Measurements from ENCODE around the gene PCDH15. TPM values are rescaled to one million over a fixed set of nuclear protein-coding genes. Genes with fewer than 3 reads are reported as not detected.

Gene PCDH15
- total and polyA plus RNA-seq, 2 of the 4 experiments (the other 2 are of a cell fraction) = not detected

GRCh38 chr10:53957401-53957800 lies 843.6 kb downstream of the PCDH15 start:
- H3K4ac ChIP-seq (ENCODE audit: low read depth, low read length) = no peak overlapping the region
- no peak overlapping the region for H4K5ac ChIP-seq (ENCODE audit: low read depth, low read length)
- no TSS peak for BruUV-seq (replicated peaks)
- no peak overlapping the region for H3K23ac ChIP-seq (ENCODE audit: low read depth, low read length)
- H3K27me3 ChIP-seq (ENCODE audit: control insufficient read depth, insufficient read depth, low read length) = no peaks in the 10 kb centered on the region
- in situ Hi-C loops (cut with MboI; ENCODE audit: low sequenced_read_pairs) (no loop called here), intact Hi-C loops (cut with micrococcal nuclease) (no loop called here), dilution Hi-C loops (cut with HindIII; ENCODE audit: low sequenced_read_pairs, unreplicated experiment) (no loop called here)
- no peak overlapping the region for H2BK20ac ChIP-seq (ENCODE audit: low read depth, low read length)
- DNase-seq = no peak
- no peak overlapping the region for H3K9ac ChIP-seq (ENCODE audit: low read depth, low read length)
- no peak overlapping the region for H3K18ac ChIP-seq (ENCODE audit: low read depth, low read length)
- ChIA-PET POLR2A (ENCODE audit: unreplicated experiment) (no interaction called here), CTCF (interaction anchor here (0.6 kb wide), 1 partner anchor 124 kb away, joined by 6 read pairs; no protein-coding TSS in a partner anchor)
- H2AK9ac ChIP-seq (replicated peaks; ENCODE audit: low read depth, low read length, poor library complexity) = no peak overlapping the region
- no peak overlapping the region for H3K56ac ChIP-seq (ENCODE audit: extremely low read depth, insufficient read depth, low read length)
- H2AFZ ChIP-seq (replicated peaks; ENCODE audit: low read length, poor library complexity) = no peak overlapping the region
- TF ChIP-seq BHLHE40 (IDR thresholded peaks at IDR 0.05; ENCODE audit: low read depth, low read length) (no peak), FOS (IDR thresholded peaks at IDR 0.05; ENCODE audit: low read depth, low read length) (no peak), POLR2A (IDR thresholded peaks at IDR 0.05; ENCODE audit: low read depth, low read length) (no peak), NFE2L2 (IDR thresholded peaks at IDR 0.05; ENCODE audit: low read depth, low read length) (no peak), RCOR1 (IDR thresholded peaks at IDR 0.05; ENCODE audit: insufficient replicate concordance, low read length) (no peak), CTCF (conservative IDR thresholded peaks at IDR 0.05; ENCODE audit: low read depth, low read length) (no peak), MAFK (IDR thresholded peaks at IDR 0.05; ENCODE audit: low read depth, low read length) (no peak), CEBPB (IDR thresholded peaks at IDR 0.05; ENCODE audit: low read depth, low read length) (no peak), SMC3 (IDR thresholded peaks at IDR 0.05; ENCODE audit: low read depth, low read length) (no peak), MAZ (IDR thresholded peaks at IDR 0.05; ENCODE audit: borderline replicate concordance, low read depth, low read length) (no peak), RFX5 (IDR thresholded peaks at IDR 0.05; ENCODE audit: low read depth, low read length) (no peak), MXI1 (IDR thresholded peaks at IDR 0.05; ENCODE audit: borderline replicate concordance, low read depth, low read length) (no peak), CHD1 (IDR thresholded peaks at IDR 0.05; ENCODE audit: low read depth, low read length) (no peak), RAD21 (IDR thresholded peaks at IDR 0.05; ENCODE audit: low read length) (no peak)
- TF ChIP-seq, protein P1, sequence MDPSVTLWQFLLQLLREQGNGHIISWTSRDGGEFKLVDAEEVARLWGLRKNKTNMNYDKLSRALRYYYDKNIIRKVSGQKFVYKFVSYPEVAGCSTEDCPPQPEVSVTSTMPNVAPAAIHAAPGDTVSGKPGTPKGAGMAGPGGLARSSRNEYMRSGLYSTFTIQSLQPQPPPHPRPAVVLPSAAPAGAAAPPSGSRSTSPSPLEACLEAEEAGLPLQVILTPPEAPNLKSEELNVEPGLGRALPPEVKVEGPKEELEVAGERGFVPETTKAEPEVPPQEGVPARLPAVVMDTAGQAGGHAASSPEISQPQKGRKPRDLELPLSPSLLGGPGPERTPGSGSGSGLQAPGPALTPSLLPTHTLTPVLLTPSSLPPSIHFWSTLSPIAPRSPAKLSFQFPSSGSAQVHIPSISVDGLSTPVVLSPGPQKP (IDR thresholded peaks at IDR 0.05; ENCODE audit: borderline replicate concordance, low read depth, low read length) = no peak
- TF ChIP-seq, protein P2, sequence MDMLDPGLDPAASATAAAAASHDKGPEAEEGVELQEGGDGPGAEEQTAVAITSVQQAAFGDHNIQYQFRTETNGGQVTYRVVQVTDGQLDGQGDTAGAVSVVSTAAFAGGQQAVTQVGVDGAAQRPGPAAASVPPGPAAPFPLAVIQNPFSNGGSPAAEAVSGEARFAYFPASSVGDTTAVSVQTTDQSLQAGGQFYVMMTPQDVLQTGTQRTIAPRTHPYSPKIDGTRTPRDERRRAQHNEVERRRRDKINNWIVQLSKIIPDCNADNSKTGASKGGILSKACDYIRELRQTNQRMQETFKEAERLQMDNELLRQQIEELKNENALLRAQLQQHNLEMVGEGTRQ (IDR thresholded peaks at IDR 0.05; ENCODE audit: low read depth, low read length) = no peak
- H3K79me1 ChIP-seq (ENCODE audit: low read depth in 1 of 2, low read length in 2 of 2) = no peaks in the 10 kb centered on the region
- no peaks in the 10 kb centered on the region for H3K4me1 ChIP-seq (ENCODE audit: control insufficient read depth, insufficient read depth, low read length)
- H3K4me2 ChIP-seq (ENCODE audit: low read depth, low read length) = no peak overlapping the region
- no peak overlapping the region for H2BK120ac ChIP-seq (ENCODE audit: low read depth, low read length)
- no peaks in the 10 kb centered on the region for H3K36me3 ChIP-seq (ENCODE audit: control insufficient read depth, insufficient read depth, low read length)
- WGBS, 2 experiments (ENCODE audit: extremely low coverage in 2 of 2, insufficient read length in 1 of 2) = no CpG with 5 or more reads among the region's 3 CpGs
- H4K20me1 ChIP-seq (ENCODE audit: insufficient read depth, low read length) = no peaks in the 10 kb centered on the region
- ATAC-seq (ENCODE audit: low read depth) = no peak
- H2AK5ac ChIP-seq (ENCODE audit: low read depth, low read length) = no peak overlapping the region
- H2BK15ac ChIP-seq (ENCODE audit: low read depth, low read length) = no peak overlapping the region
- no peak overlapping the region for H2BK5ac ChIP-seq (ENCODE audit: low read depth, low read length, poor library complexity, severe bottlenecking)
- H3K27ac ChIP-seq (ENCODE audit: insufficient read depth, low read length) = no peak overlapping the region
- no peak overlapping the region for H4K91ac ChIP-seq (ENCODE audit: insufficient read depth, low read depth, low read length)
- H3K14ac ChIP-seq (replicated peaks; ENCODE audit: low read depth, low read length) = no peak overlapping the region
- peaks cover 5% of the 10 kb centered on the region; the same call in 1 of the 2 replicates for H3K9me3 ChIP-seq (ENCODE audit: control insufficient read depth, insufficient read depth, low read length)
- no peak overlapping the region for H3K4me3 ChIP-seq (ENCODE audit: insufficient read depth, low read depth, low read length)
- no peaks in the 10 kb centered on the region for H3K9me1 ChIP-seq (ENCODE audit: insufficient read depth, low read length)
- H4K8ac ChIP-seq (ENCODE audit: low read depth in 2 of 2, low read length in 2 of 2) = no peak overlapping the region

All from IMR-90 (cell line).